ENCODE data around the gene PPP4R4.
"Not testable (repeated sequence)": the region's sequence is repeated elsewhere in the genome, so short reads cannot be mapped to it uniquely, and the experiment has no call there.

PPP4R4 gene

GRCh38 chr14:94144765-94145164 is 29.4 kb upstream of the PPP4R4 start:
- FAIRE-seq = no peak

DNA sequence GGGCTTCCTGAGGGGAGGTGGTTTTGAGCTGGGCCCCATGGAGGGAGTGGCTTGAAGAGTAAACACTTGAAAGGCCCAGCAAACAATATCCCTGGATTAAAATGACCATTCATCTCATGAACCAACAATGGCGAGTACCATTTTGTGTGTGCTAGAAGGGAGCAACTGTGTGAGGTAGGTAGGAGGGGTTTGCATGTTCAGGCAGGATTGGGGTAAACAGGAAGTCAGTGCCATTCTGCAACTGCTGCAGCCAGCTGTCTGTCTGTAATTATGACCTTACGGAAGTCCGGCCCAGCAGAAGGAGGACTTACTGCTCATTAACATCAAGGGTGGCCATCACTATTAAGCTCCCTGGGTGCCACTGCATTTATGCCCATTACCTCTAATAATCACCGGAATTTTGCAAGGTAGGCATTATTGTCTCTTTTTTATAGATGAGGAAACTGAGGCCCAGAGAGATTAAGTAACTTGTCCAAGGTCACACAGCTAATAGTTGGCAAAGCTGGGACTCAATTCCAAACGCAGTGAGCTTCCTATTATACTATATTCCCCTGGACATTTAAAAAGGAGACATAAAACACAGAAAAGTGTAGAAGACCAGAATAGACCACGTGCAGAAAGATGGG is 28.1 kb upstream of the PPP4R4 start:
- no peak for FAIRE-seq

- no peak for FAIRE-seq
Measured at GRCh38 chr14:94152676-94153075, 21.4 kb upstream of the PPP4R4 start.

DNA sequence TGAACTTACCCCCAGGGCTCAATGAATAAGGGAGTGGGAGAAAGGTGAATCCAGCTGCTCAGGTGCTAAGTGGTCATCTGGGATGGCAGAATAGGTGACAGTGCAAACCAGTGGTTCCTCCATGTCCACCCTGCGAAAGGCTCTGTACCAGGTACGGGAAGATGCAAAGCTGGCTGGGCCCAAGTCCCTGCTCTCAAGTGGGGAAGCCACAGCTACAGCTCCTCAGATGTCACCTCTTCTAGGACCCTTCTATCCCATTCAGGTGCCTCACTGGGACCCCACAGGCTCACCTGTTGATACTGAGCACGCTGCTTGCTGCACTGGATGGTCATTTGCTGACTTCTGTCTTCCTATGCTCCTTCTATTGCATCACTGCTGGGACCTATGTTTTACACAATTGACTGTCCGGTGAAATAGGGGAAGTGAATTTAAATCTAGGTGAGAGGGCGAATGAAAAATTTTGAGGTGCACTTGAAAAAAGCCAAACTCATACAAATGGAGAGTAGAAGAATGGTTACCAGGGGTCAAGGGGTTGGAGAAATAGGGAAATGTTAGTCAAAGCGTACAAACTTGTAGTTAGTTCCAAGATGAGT is 20.3 kb upstream of the PPP4R4 start:
- no peak for FAIRE-seq

DNA sequence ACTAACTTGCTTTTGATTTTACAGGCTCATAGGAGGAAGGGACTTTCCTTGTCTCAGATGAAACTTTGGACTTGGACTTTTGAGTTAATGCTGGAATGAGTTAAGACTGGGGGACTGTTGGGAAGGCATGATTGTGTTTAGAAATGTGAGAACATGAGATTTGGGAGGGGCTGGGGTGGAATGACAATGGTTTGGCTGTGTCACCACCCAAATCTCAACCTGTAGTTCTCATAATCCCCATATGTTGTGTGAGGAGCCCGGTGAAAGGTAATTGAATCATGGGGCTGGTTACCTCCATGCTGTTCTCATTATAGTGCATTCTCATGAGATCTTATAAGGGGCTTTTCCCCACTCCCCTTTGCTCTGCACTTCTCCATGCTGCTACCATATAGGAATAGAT is 18.0 kb upstream of the PPP4R4 start:
- not testable (repeated sequence) for FAIRE-seq

DNA sequence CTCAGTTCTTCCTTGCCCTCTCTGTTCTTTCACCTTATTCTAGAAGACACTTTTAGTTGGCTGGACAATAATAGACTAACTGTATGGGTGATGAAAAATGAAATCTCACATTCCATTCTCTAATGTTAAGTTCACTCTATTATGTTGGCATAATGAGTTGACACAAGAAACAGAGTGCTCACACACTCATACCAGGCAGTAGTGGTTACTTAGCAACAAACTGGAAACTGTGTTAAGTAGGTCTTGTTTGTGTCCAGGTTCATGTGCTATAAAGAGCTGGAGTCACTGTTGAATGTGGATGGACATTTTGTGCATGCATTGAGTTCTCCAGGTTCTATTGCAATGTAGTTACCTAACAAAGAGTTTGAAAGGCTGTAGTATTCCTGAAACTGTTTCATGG is 16.9 kb upstream of the PPP4R4 start:
- FAIRE-seq = no peak

DNA sequence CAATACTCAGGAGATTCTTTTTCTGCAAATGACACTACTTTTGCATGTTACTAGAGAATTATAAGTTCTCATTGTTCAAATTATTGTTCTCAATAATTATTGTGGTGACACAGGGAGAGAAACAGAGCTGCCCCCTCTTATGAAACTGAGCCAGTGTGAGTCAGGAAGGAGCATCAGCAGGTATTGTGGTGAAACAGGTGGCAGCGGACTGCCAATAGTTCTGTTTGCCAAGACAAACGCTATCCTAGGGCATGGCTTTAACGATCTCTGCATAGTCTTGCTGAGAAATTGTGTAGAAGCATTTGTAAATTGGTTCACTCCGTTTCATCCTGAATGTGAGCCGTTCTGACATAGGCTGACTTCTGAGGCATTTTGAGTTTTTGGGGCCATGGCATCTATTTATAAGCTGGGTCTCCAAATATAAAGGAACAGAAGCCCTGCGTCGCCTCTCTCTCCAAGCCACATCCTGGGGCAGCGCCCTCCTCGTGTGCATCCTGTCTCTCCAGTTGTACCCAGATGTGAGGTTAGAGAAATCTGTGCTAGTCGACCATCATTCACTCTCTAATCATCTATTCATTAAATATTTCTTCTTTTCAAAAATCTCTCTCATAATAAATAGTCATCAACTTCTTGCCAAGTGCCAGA is 15.8 kb upstream of the PPP4R4 start:
- no peak for FAIRE-seq

DNA sequence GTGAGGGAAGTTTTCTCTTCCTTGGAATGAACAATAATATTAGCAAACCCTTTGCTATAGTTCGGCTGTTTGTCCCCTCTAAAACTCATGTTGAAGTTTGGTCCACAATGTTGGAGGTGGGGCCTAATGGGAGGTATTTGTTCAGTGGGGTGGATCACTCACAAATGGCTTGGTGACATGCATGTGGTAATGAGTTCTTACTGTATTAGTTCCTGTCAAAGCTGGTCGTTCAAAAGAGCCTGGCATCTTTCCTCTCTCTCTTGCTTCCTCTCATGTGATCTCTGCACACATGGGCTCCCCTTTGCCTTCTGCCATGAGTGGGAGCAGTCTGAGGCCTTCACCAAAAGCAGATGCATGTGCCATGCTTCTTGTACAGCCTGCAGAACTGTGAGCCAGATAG is 13.1 kb upstream of the PPP4R4 start:
- FAIRE-seq = no peak

DNA sequence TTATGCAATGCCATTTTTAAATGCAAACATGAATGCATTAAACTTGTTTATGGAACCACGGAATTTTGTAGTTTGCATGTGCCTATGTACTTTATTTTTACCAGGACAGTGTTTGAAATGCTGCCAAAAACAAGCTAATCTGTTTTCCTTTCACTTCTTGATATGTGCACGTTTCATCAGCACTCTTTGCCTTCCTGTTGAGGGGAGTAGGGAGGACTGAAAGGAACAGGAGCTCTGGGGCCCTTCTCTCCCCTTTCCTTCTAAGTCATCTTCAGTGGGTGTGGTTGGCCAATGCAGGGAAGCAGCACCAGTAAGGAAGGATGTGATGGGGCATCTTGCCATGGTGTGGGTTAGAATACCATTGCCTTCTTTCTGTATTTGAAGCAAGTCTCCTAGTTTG is 12.1 kb upstream of the PPP4R4 start:
- FAIRE-seq = no peak

- no peak for FAIRE-seq
Measured at GRCh38 chr14:94162466-94162865, 11.7 kb upstream of the PPP4R4 start.

DNA sequence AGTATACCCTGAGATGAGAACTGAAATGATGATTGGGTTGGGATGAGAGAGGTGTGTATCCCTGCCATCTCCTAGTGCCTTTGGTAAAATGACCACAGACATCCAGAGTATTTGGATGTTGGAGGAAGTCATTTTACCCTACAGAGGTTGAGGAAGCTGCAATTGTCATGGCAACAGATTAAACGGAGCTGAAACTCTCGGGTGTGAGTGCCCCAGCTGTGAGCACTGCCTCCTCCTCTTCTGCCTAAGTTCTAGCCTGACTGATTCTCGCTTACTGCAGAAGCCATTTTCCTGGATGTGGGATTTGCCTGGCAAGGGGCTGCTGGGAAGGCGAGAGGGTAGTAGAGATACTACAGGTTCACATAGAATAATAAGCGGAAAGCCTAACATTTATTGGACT is 10.3 kb upstream of the PPP4R4 start:
- no peak for FAIRE-seq

GRCh38 chr14:94164685-94165431 is 9.3 kb upstream of the PPP4R4 start:
- no peak for FAIRE-seq

- no peak for FAIRE-seq
Measured at GRCh38 chr14:94165744-94166143, 8.4 kb upstream of the PPP4R4 start.

DNA sequence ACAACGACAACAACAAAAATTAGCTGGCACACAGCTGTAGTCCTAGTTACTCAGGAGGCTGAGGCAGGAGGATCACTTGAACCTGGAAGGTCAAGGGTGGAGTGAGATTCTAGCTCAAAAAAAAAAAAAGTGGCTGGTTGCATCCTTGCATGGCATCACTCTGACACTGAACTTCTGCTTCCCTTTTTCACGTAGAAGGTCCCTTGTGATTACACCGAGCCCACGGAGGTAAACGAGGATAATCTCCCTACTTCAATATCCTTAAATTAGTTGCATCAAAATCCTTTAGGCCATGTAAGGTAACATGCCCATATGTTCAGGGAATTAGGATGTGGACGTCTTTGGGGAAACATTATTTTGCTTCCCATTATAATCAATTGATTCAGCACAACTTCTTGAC is 4.0 kb upstream of the PPP4R4 start:
- no peak for FAIRE-seq

DNA sequence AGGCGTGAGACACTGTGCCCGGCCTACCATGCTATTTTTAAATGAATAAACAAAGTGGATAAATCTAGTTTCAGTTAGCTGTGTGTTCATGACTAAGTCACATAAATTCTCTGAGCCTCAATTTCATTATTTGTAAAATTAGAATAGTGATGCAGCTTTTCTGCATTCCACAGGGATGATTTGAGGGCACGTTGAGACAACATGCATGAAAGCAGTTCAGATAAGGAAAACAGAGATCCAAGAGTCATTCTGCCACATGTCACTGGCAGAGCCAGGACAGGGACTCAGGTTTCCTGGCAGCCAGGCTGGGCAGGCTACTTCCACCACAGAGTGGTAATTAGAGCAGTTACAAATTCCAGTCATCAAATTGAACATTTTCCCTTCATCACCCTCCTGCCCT is 2.9 kb upstream of the PPP4R4 start:
- no peak for FAIRE-seq

- no peak for FAIRE-seq
Measured at GRCh38 chr14:94172545-94172944, 1.6 kb upstream of the PPP4R4 start.

DNA sequence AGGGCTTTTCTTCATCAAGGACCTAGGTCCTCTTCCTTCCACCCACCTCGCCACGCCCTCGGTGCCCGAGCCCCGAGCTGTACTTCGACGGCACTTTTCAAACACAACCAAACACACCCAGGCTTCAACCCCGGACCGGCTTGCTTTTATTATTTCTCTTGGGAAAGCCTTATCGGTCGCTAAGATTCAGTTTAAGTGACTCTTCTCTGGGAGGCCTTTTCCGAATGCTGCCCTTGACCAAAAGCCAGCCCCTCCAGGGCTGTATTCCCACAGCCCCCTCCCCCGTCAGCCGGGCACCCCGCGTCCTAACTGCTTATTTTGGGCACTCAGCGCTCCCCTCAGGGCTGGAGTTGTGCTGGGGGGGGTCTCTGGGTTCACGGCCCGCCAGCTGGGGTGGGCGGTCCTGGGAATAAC is 644 bp upstream of the PPP4R4 start:
- FAIRE-seq = no peak

DNA sequence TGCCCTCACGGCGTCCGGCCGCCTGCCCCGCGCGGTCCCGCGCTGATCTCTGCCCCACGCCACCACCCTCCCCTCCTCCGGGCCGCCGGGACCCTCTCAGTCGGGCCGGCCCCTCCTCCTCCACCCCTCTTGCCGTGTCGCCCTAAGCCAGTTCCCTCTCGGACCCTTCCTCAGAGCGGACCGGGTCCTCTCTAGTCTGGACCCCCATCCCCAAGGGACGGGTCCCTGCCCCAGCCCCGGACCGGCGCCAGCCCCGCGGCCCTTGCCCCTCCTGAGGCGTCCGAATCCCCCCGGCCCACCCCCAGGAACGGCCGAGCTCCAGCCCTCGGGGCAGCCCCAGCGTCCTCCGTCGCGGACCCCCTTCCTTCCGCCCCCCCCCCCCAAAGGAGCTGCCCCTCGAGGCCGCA is 485 bp downstream of the PPP4R4 start:
- FAIRE-seq = no peak

DNA sequence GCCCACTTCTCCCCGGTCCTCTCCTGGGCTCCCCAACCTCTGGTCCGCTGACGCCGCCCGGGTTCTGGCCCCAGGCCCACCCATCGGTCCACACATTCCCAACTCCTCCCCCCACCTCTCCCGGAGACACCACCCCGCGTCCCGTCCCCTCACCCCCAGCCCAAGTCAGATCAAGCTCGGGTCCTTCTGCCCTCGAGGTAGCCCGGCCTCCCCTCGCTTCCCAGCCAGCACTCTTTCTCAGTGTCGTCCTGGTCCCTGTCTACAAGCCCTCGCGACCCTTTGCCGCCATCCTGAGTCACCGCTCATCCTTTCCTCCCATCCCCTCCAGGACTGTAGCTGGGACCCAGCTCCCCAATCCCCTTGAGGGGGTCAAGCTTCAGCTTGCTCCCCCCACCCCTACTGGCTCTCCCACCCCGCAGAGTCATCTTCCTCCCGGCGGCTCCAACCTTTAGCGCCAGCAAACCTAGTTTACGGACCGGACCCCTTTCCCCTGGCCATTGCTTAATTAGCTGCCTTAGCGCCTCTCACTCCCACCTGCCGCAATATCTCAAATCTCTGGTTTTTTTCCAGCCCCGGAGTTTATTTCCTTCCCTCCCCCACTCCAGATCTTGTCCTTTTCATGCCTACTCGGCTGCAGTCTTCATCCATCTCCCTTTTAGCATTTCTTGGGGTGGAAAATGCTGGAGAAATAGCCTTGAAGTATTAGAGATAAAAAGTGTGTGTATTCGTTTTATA is 1.1 kb downstream of the PPP4R4 start:
- no peak for FAIRE-seq

- no peak for FAIRE-seq
Measured at GRCh38 chr14:94175747-94176146, 1.6 kb downstream of the PPP4R4 start.

DNA sequence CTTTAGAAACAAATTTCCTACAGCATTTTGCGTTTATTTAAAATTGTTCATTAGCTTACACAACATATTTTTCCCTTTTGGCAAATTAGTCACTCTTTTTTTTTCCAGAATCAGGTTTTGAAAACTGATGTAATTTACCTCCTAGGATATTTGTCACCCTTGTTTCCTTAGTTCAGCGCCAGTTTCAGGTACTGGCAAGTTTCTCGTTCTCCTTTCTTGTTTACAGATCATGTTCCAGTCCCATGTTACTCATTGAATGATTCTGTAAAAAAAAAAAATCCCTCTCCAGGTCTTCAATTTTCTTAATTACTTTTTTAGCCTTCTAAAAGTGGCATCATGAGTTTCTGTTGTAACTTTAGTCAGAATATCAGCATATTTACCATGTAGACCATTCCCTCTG is 2.7 kb downstream of the PPP4R4 start:
- no peak for FAIRE-seq

- FAIRE-seq = no peak
Measured at GRCh38 chr14:94177806-94178205, 3.7 kb downstream of the PPP4R4 start.

DNA sequence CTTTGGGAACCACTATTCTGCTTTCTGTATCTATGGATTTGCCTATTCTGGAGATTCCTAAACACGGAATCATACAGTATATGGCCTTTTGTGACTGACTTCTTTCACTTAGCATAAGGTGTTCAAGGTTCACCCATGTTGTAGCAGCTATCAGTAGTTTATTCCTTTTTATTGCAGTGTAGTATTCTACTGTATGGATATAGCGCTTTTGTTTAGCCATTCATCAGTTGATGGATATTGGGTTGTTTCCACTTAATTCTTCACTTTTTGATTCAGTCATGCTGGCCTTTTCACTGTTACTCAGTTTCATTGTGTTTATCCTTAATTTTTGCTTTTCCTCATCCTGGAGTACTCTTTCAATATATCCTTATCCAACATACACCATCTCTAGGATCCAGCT is 5.1 kb downstream of the PPP4R4 start:
- no peak for FAIRE-seq
